ENCODE results near the gene PGM5.
"Not testable (repeated sequence)": the region's sequence is repeated elsewhere in the genome, so short reads cannot be mapped to it uniquely, and the experiment has no call there.

The PGM5 gene

GRCh38 chr9:68412754-68413153 is 56.3 kb downstream of the PGM5 start:
- not testable (repeated sequence) for H3K4me1 Mint-ChIP-seq (ENCODE audit: low read depth); H3K27ac Mint-ChIP-seq; H3K27me3 Mint-ChIP-seq; H3K4me3 Mint-ChIP-seq; H3K9me3 Mint-ChIP-seq; H3K36me3 Mint-ChIP-seq (ENCODE audit: low read depth)

- not testable (repeated sequence) for H3K27ac Mint-ChIP-seq; H3K4me3 Mint-ChIP-seq; H3K9me3 Mint-ChIP-seq; H3K36me3 Mint-ChIP-seq (ENCODE audit: low read depth); H3K27me3 Mint-ChIP-seq; H3K4me1 Mint-ChIP-seq (ENCODE audit: low read depth)
These were observed 58.7 kb downstream of the PGM5 start for GRCh38 chr9:68415065-68415464.

GRCh38 chr9:68416936-68417564 is 60.6 kb downstream of the PGM5 start:
- Mint-ChIP-seq H3K27ac (no peak overlapping the region), H3K27me3 (peaks cover 8% of the 10 kb centered on the region), H3K4me3 (no peak overlapping the region), H3K36me3 (ENCODE audit: low read depth) (no peaks in the 10 kb centered on the region), H3K4me1 (ENCODE audit: low read depth) (no peaks in the 10 kb centered on the region), H3K9me3 (peaks cover 4% of the 10 kb centered on the region)

GRCh38 chr9:68417762-68418161 is 61.4 kb downstream of the PGM5 start:
- no peak overlapping the region for H3K4me3 Mint-ChIP-seq
- peaks cover 4% of the 10 kb centered on the region for H3K9me3 Mint-ChIP-seq
- no peaks in the 10 kb centered on the region for H3K36me3 Mint-ChIP-seq (ENCODE audit: low read depth)
- no peaks in the 10 kb centered on the region for H3K4me1 Mint-ChIP-seq (ENCODE audit: low read depth)
- H3K27me3 Mint-ChIP-seq, result peaks cover 8% of the 10 kb centered on the region
- H3K27ac Mint-ChIP-seq, result no peak overlapping the region

- Mint-ChIP-seq H3K9me3 (peaks cover 4% of the 10 kb centered on the region), H3K4me3 (no peak overlapping the region), H3K27me3 (peaks cover 8% of the 10 kb centered on the region), H3K36me3 (ENCODE audit: low read depth) (no peaks in the 10 kb centered on the region), H3K4me1 (ENCODE audit: low read depth) (no peaks in the 10 kb centered on the region), H3K27ac (no peak overlapping the region)
These were observed 61.9 kb downstream of the PGM5 start for GRCh38 chr9:68418259-68418845.

- Mint-ChIP-seq H3K4me3 (no peak overlapping the region), H3K36me3 (ENCODE audit: low read depth) (no peaks in the 10 kb centered on the region), H3K4me1 (ENCODE audit: low read depth) (no peaks in the 10 kb centered on the region), H3K27ac (no peak overlapping the region), H3K27me3 (peaks cover 8% of the 10 kb centered on the region), H3K9me3 (peaks cover 4% of the 10 kb centered on the region)
These were observed 63.5 kb downstream of the PGM5 start for GRCh38 chr9:68419901-68420300.

- Mint-ChIP-seq H3K9me3 (no peaks in the 10 kb centered on the region), H3K36me3 (ENCODE audit: low read depth) (no peaks in the 10 kb centered on the region), H3K27ac (no peak overlapping the region), H3K4me3 (no peak overlapping the region), H3K27me3 (no peaks in the 10 kb centered on the region), H3K4me1 (ENCODE audit: low read depth) (no peaks in the 10 kb centered on the region)
These were observed 70.3 kb downstream of the PGM5 start for GRCh38 chr9:68426755-68427154.

GRCh38 chr9:68427216-68427977 is 71.0 kb downstream of the PGM5 start:
- no peaks in the 10 kb centered on the region for H3K4me1 Mint-ChIP-seq (ENCODE audit: low read depth)
- H3K4me3 Mint-ChIP-seq, result no peak overlapping the region
- no peak overlapping the region for H3K27ac Mint-ChIP-seq
- no peaks in the 10 kb centered on the region for H3K9me3 Mint-ChIP-seq
- no peaks in the 10 kb centered on the region for H3K27me3 Mint-ChIP-seq
- H3K36me3 Mint-ChIP-seq (ENCODE audit: low read depth), result no peaks in the 10 kb centered on the region

GRCh38 chr9:68428481-68428880 is 72.1 kb downstream of the PGM5 start:
- Mint-ChIP-seq H3K9me3 (no peaks in the 10 kb centered on the region), H3K27ac (no peak overlapping the region)

GRCh38 chr9:68429631-68430030 is 73.2 kb downstream of the PGM5 start:
- Mint-ChIP-seq H3K36me3 (ENCODE audit: low read depth) (no peaks in the 10 kb centered on the region), H3K9me3 (no peaks in the 10 kb centered on the region), H3K4me1 (ENCODE audit: low read depth) (no peaks in the 10 kb centered on the region), H3K4me3 (no peak overlapping the region), H3K27ac (no peak overlapping the region), H3K27me3 (peaks cover 4% of the 10 kb centered on the region)

More at GRCh38 chr9:68428481-68428880, 72.1 kb downstream of the PGM5 start:
- Mint-ChIP-seq H3K36me3 (ENCODE audit: low read depth) (no peaks in the 10 kb centered on the region), H3K27me3 (peaks cover 4% of the 10 kb centered on the region), H3K4me1 (ENCODE audit: low read depth) (no peaks in the 10 kb centered on the region), H3K4me3 (no peak overlapping the region)

- Mint-ChIP-seq H3K4me3 (no peak overlapping the region), H3K27ac (no peak overlapping the region), H3K9me3 (no peaks in the 10 kb centered on the region), H3K36me3 (ENCODE audit: low read depth) (no peaks in the 10 kb centered on the region), H3K27me3 (peaks cover 8% of the 10 kb centered on the region), H3K4me1 (ENCODE audit: low read depth) (no peaks in the 10 kb centered on the region)
These were observed 74.9 kb downstream of the PGM5 start for GRCh38 chr9:68431307-68431706.

GRCh38 chr9:68433531-68434110 is 77.2 kb downstream of the PGM5 start:
- Mint-ChIP-seq H3K4me1 (ENCODE audit: low read depth) (no peaks in the 10 kb centered on the region), H3K27me3 (peaks cover 22% of the 10 kb centered on the region), H3K27ac (no peak overlapping the region), H3K4me3 (no peak overlapping the region), H3K9me3 (peaks cover 3% of the 10 kb centered on the region), H3K36me3 (ENCODE audit: low read depth) (no peaks in the 10 kb centered on the region)

GRCh38 chr9:68437785-68438184 is 81.4 kb downstream of the PGM5 start:
- no peaks in the 10 kb centered on the region for H3K36me3 Mint-ChIP-seq (ENCODE audit: low read depth)
- peaks cover 13% of the 10 kb centered on the region for H3K9me3 Mint-ChIP-seq

GRCh38 chr9:68443624-68444023 is 87.2 kb downstream of the PGM5 start:
- H3K4me1 Mint-ChIP-seq (ENCODE audit: low read depth), result no peaks in the 10 kb centered on the region

More at GRCh38 chr9:68437785-68438184, 81.4 kb downstream of the PGM5 start:
- Mint-ChIP-seq H3K4me1 (ENCODE audit: low read depth) (no peaks in the 10 kb centered on the region), H3K27me3 (peaks cover 28% of the 10 kb centered on the region), H3K27ac (no peak overlapping the region), H3K4me3 (no peak overlapping the region)

GRCh38 chr9:68446836-68447235 is 90.4 kb downstream of the PGM5 start:
- Mint-ChIP-seq H3K27me3 (peaks cover 8% of the 10 kb centered on the region), H3K4me3 (no peak overlapping the region), H3K36me3 (ENCODE audit: low read depth) (no peaks in the 10 kb centered on the region), H3K9me3 (no peaks in the 10 kb centered on the region), H3K27ac (no peak overlapping the region), H3K4me1 (ENCODE audit: low read depth) (no peaks in the 10 kb centered on the region)

More at GRCh38 chr9:68443624-68444023, 87.2 kb downstream of the PGM5 start:
- peaks cover 13% of the 10 kb centered on the region for H3K27me3 Mint-ChIP-seq
- H3K4me3 Mint-ChIP-seq, result no peak overlapping the region
- H3K9me3 Mint-ChIP-seq, result peaks cover 11% of the 10 kb centered on the region
- H3K27ac Mint-ChIP-seq, result no peak overlapping the region
- no peaks in the 10 kb centered on the region for H3K36me3 Mint-ChIP-seq (ENCODE audit: low read depth)

Data from stimulated activated naive CD8-positive, alpha-beta T cell treated with anti-CD3 and anti-CD28 coated beads, Interleukin-15, Interleukin-2, amounts not matched to agents 100 ng/mL and 50 ng/mL, for 24 hours (primary cell).